ENCODE data around the gene LRBA. TPM values are rescaled to one million over a fixed set of nuclear protein-coding genes. Genes with fewer than 3 reads are reported as not detected.

LRBA gene
- total and polyA plus RNA-seq, 2 donors (not counting 3 experiments of a cell fraction or from before 2014, with no cell fraction given) = 18.0 to 35.1 TPM

GRCh38 chr4:150647008-150647407 is 368.1 kb downstream of the LRBA start:
- H3K36me3 ChIP-seq (ENCODE audit: control insufficient read depth in 2 of 2, extremely low read depth in 1 of 2, insufficient read depth in 2 of 2, low read length in 2 of 2) = no peaks in the 10 kb centered on the region
- H3K4me3 ChIP-seq (replicated peaks in 1 of 3; ENCODE audit: insufficient read depth in 1 of 3, low read depth in 1 of 3, low read length in 3 of 3) = no peak overlapping the region
- H2AFZ ChIP-seq (ENCODE audit: low read depth, low read length) = no peak overlapping the region
- H3K9me3 ChIP-seq (replicated peaks; ENCODE audit: control insufficient read depth, insufficient read depth, low read length) = no peaks in the 10 kb centered on the region
- dilution Hi-C loops (cut with MboI; ENCODE audit: extremely low pct_ligation_motif_present, low sequenced_read_pairs) (no loop called here), intact Hi-C loops (cut with micrococcal nuclease) (no loop called here)
- no TSS peak for BruUV-seq (replicated peaks)
- no peak overlapping the region for H3K9ac ChIP-seq (replicated peaks; ENCODE audit: extremely low read depth, insufficient read depth, low read length)
- CTCF ChIA-PET = interaction anchor here (2.0 kb wide), 1 partner anchor 220 kb away, joined by 6 read pairs; no protein-coding TSS in a partner anchor
- FAIRE-seq (no peak), DNase-seq (ENCODE audit: low read depth, low spot score) (no peak)
- no peaks in the 10 kb centered on the region for H3K27me3 ChIP-seq (ENCODE audit: control insufficient read depth in 2 of 2, insufficient read depth in 2 of 2, low read length in 2 of 2)
- H3K4me2 ChIP-seq (ENCODE audit: insufficient read depth, low read length) = no peak overlapping the region
- no peak overlapping the region for H3K27ac ChIP-seq (ENCODE audit: insufficient read depth, low read depth, low read length)
- H3K79me2 ChIP-seq (ENCODE audit: control insufficient read depth, insufficient read depth, low read length) = no peaks in the 10 kb centered on the region
- TF ChIP-seq CTCF (IDR thresholded peaks at IDR 0.05; ENCODE audit: extremely low read depth in 1 of 2, insufficient read depth in 1 of 2, low read depth in 1 of 2, low read length in 2 of 2) (no peak), EZH2 (IDR thresholded peaks at IDR 0.05; ENCODE audit: borderline replicate concordance, low read depth, low read length, severe bottlenecking) (no peak), JUN (IDR thresholded peaks at IDR 0.05; ENCODE audit: borderline replicate concordance, insufficient read depth, insufficient read length, low read depth) (no peak), POLR2A (IDR thresholded peaks at IDR 0.05; ENCODE audit: low read depth, low read length) (no peak), MYC (IDR thresholded peaks at IDR 0.05; ENCODE audit: low read depth, low read length) (no peak), GATA2 (IDR thresholded peaks at IDR 0.05; ENCODE audit: insufficient read depth, insufficient read length, low read depth, low read length) (no peak), FOS (IDR thresholded peaks at IDR 0.05; ENCODE audit: borderline replicate concordance, insufficient read depth, low read length) (no peak), POLR2AphosphoS5 (IDR thresholded peaks at IDR 0.05; ENCODE audit: insufficient read depth, low read depth, low read length) (no peak)
- POLR2A ChIA-PET = no interaction called here
- no peaks in the 10 kb centered on the region for H3K9me1 ChIP-seq (replicated peaks; ENCODE audit: control insufficient read depth, extremely low read depth, insufficient read depth, low read length)
- H3K4me1 ChIP-seq (ENCODE audit: control insufficient read depth, extremely low read depth, insufficient read depth, low read length) = no peaks in the 10 kb centered on the region
- no peaks in the 10 kb centered on the region for H4K20me1 ChIP-seq (replicated peaks; ENCODE audit: control insufficient read depth, extremely low read depth, insufficient read depth, low read length)
